KMS-11 (cell line): Measurements from ENCODE around the gene RAPGEF2.

Experiments used
- H2AFZ ChIP-seq: fragments of 200-600 bp; sonication (generic); 2 replicates; pipeline ENCODE4 v1.6.1; 2016; ENCODE audit warnings: antibody characterized with exemption, mixed run types, low read depth
- H3K27ac ChIP-seq: fragments of 200-600 bp; sonication (generic); 2 replicates; pipeline ENCODE4 v1.6.1; 2016; ENCODE audit warnings: mild to moderate bottlenecking, mixed run types
- H3K27me3 ChIP-seq: fragments of 200-600 bp; sonication (generic); 2 replicates; pipeline ENCODE4 v1.6.1; 2017; ENCODE audit warnings: mild to moderate bottlenecking, low read depth, mixed run types, moderate library complexity; ENCODE audit not compliant: insufficient read depth
- H3K36me3 ChIP-seq: fragments of 200-600 bp; sonication (generic); 2 replicates; pipeline ENCODE4 v1.6.1; 2017; ENCODE audit warnings: mild to moderate bottlenecking, mixed run types; ENCODE audit not compliant: insufficient read depth
- H3K4me1 ChIP-seq: fragments of 200-600 bp; sonication (generic); 2 replicates; pipeline ENCODE4 v1.6.1; 2016; ENCODE audit warnings: mild to moderate bottlenecking, low read depth, mixed run types; ENCODE audit not compliant: poor library complexity, severe bottlenecking
- H3K4me2 ChIP-seq: fragments of 200-600 bp; sonication (generic); 2 replicates; pipeline ENCODE4 v1.7.0; 2016; ENCODE audit warnings: mild to moderate bottlenecking, mixed run types
- H3K4me3 ChIP-seq: fragments of 200-600 bp; sonication (generic); IDR thresholded peaks from 2 replicates; pipeline ENCODE4 v1.6.1; 2017; ENCODE audit warnings: low read depth, low read length, mixed read lengths; ENCODE audit not compliant: insufficient read depth
- H3K79me2 ChIP-seq: fragments of 200-600 bp; sonication (generic); 2 replicates; pipeline ENCODE4 v1.6.1; 2016; ENCODE audit warnings: low read depth, mixed run types; ENCODE audit not compliant: insufficient read depth
- H3K9ac ChIP-seq: fragments of 200-600 bp; sonication (generic); 2 replicates; pipeline ENCODE4 v1.6.1; 2016; ENCODE audit warnings: mild to moderate bottlenecking, mixed run types
- H4K20me1 ChIP-seq: fragments of 200-600 bp; sonication (generic); 2 replicates; pipeline ENCODE4 v1.6.1; 2016; ENCODE audit warnings: mild to moderate bottlenecking, mixed run types; ENCODE audit not compliant: insufficient read depth
- CTCF ChIP-seq: fragments of 200-600 bp; sonication (generic); conservative IDR thresholded peaks from 2 replicates; pipeline ENCODE4 v1.6.1; 2017; ENCODE audit warnings: low read depth, mild to moderate bottlenecking, antibody characterized with exemption, low read length, moderate library complexity, mixed read lengths

RAPGEF2 gene

GRCh38 chr4:159347813-159348212 is 244.9 kb downstream of the RAPGEF2 start:
- Histone ChIP-seq H4K20me1 (no peaks in the 10 kb centered on the region), H3K27ac (no peak overlapping the region), H2AFZ (no peak overlapping the region), H3K4me3 (no peak overlapping the region), H3K4me1 (no peaks in the 10 kb centered on the region), H3K4me2 (no peak overlapping the region), H3K36me3 (no peaks in the 10 kb centered on the region), H3K27me3 (no peaks in the 10 kb centered on the region), H3K79me2 (no peaks in the 10 kb centered on the region), H3K9ac (no peak overlapping the region)
- TF ChIP-seq CTCF, result no peak

GRCh38 chr4:159349332-159349731 is 246.5 kb downstream of the RAPGEF2 start:
- no peaks in the 10 kb centered on the region for H3K36me3 ChIP-seq
- H3K27me3 ChIP-seq, result no peaks in the 10 kb centered on the region
- no peaks in the 10 kb centered on the region for H3K4me1 ChIP-seq
- H3K79me2 ChIP-seq, result no peaks in the 10 kb centered on the region
- H3K4me2 ChIP-seq, result no peak overlapping the region
- H3K4me3 ChIP-seq, result no peak overlapping the region
- H2AFZ ChIP-seq, result no peak overlapping the region
- no peak overlapping the region for H3K27ac ChIP-seq
- H4K20me1 ChIP-seq, result no peaks in the 10 kb centered on the region
- no peak for TF ChIP-seq CTCF
- H3K9ac ChIP-seq, result no peak overlapping the region

- Histone ChIP-seq H3K4me3 (no peak overlapping the region), H3K36me3 (no peaks in the 10 kb centered on the region)
- no peak for TF ChIP-seq CTCF
Measured at GRCh38 chr4:159352609-159353008, 249.7 kb downstream of the RAPGEF2 start.

GRCh38 chr4:159353422-159354116 is 250.7 kb downstream of the RAPGEF2 start:
- Histone ChIP-seq H3K4me1 (no peaks in the 10 kb centered on the region), H3K27ac (no peak overlapping the region), H3K4me2 (no peak overlapping the region), H3K9ac (no peak overlapping the region), H2AFZ (no peak overlapping the region), H3K27me3 (no peaks in the 10 kb centered on the region), H3K36me3 (no peaks in the 10 kb centered on the region; the same call in 1 of the 2 replicates), H3K4me3 (no peak overlapping the region), H3K79me2 (no peaks in the 10 kb centered on the region), H4K20me1 (no peaks in the 10 kb centered on the region)
- no peak for TF ChIP-seq CTCF

More at GRCh38 chr4:159352609-159353008, 249.7 kb downstream of the RAPGEF2 start:
- Histone ChIP-seq H3K4me1 (no peaks in the 10 kb centered on the region), H3K79me2 (no peaks in the 10 kb centered on the region), H2AFZ (no peak overlapping the region), H3K27me3 (no peaks in the 10 kb centered on the region), H4K20me1 (no peaks in the 10 kb centered on the region), H3K4me2 (no peak overlapping the region), H3K27ac (no peak overlapping the region), H3K9ac (no peak overlapping the region)
